IMR-90 (cell line): ENCODE results near the gene KLF7. TPM values are rescaled to one million over a fixed set of nuclear protein-coding genes. Genes with fewer than 3 reads are reported as not detected.

Source experiments
- ATAC-seq: fragments of 200-7000 bp; cut with Tn5 transposase; 2 replicates; pipeline ENCODE4 v1.9.1; 2020; ENCODE audit warnings: low read depth, mild to moderate bottlenecking, moderate library complexity
- BruUV-seq: library from RNA; stranded (reverse); fragments of 400-500 nt; replicated peaks from 2 replicates; lab custom pipeline; 2021; lab: Mats Ljungman, UMichigan
- CTCF ChIA-PET: fragments of 300-600 bp; formaldehyde crosslinking; extraction: SDS; loops from one replicate; lab custom pipeline; 2021; ENCODE audit warnings: antibody characterized with exemption; lab: Yijun Ruan, JAX
- POLR2A ChIA-PET: fragments of 300-600 bp; sonication (Branson Sonifier 250); formaldehyde crosslinking; loops from one replicate; lab custom pipeline; 2022; ENCODE audit warnings: antibody characterized with exemption; ENCODE audit not compliant: unreplicated experiment; lab: Charles Lee
- DNase-seq: peaks from one replicate; pipeline ENCODE4 v3.0.0; 2013
- H2AFZ ChIP-seq: replicated peaks from 2 replicates; pipeline ENCODE3; 2013; ENCODE audit warnings: low read length, mild to moderate bottlenecking; ENCODE audit not compliant: poor library complexity
- H2AK5ac ChIP-seq: 2 replicates; pipeline ENCODE4 v1.6.1; 2013; ENCODE audit warnings: low read depth, low read length, inconsistent platforms
- H2AK9ac ChIP-seq: replicated peaks from 2 replicates; pipeline ENCODE3; 2013; ENCODE audit warnings: mild to moderate bottlenecking, low read depth, low read length, moderate library complexity; ENCODE audit not compliant: poor library complexity
- H2BK120ac ChIP-seq: 2 replicates; pipeline ENCODE4 v1.6.1; 2013; ENCODE audit warnings: low read depth, low read length, inconsistent platforms
- H2BK15ac ChIP-seq: 3 replicates; pipeline ENCODE4 v1.6.1; 2013; ENCODE audit warnings: low read depth, low read length, inconsistent platforms
- H2BK20ac ChIP-seq: 2 replicates; pipeline ENCODE4 v1.6.1; 2013; ENCODE audit warnings: low read depth, mild to moderate bottlenecking, inconsistent platforms, low read length, moderate library complexity
- H2BK5ac ChIP-seq: 2 replicates; pipeline ENCODE4 v1.6.1; 2013; ENCODE audit warnings: mild to moderate bottlenecking, low read depth, low read length, inconsistent platforms; ENCODE audit not compliant: poor library complexity, severe bottlenecking
- H3K14ac ChIP-seq: replicated peaks from 2 replicates; pipeline ENCODE4 v1.6.1; 2013; ENCODE audit warnings: low read depth, low read length, inconsistent platforms
- H3K18ac ChIP-seq: 2 replicates; pipeline ENCODE4 v1.6.1; 2013; ENCODE audit warnings: low read depth, low read length, control low read depth
- H3K23ac ChIP-seq: 2 replicates; pipeline ENCODE4 v1.6.1; 2013; ENCODE audit warnings: low read depth, low read length, inconsistent platforms
- H3K27ac ChIP-seq: 2 replicates; pipeline ENCODE4 v1.5.1; 2013; ENCODE audit warnings: mild to moderate bottlenecking, control low read depth, low read length; ENCODE audit not compliant: insufficient read depth
- H3K27me3 ChIP-seq: 2 replicates; pipeline ENCODE4 v1.6.1; 2013; ENCODE audit warnings: low read length; ENCODE audit not compliant: control insufficient read depth, insufficient read depth
- H3K36me3 ChIP-seq: 2 replicates; pipeline ENCODE4 v1.6.1; 2013; ENCODE audit warnings: low read length, mixed read lengths; ENCODE audit not compliant: control insufficient read depth, insufficient read depth
- H3K4ac ChIP-seq: 2 replicates; pipeline ENCODE4 v1.6.1; 2013; ENCODE audit warnings: low read depth, low read length, inconsistent platforms
- H3K4me1 ChIP-seq: 2 replicates; pipeline ENCODE4 v1.6.1; 2013; ENCODE audit warnings: low read length, mixed read lengths; ENCODE audit not compliant: control insufficient read depth, insufficient read depth
- H3K4me2 ChIP-seq: 2 replicates; pipeline ENCODE4 v1.6.1; 2013; ENCODE audit warnings: low read depth, mild to moderate bottlenecking, control low read depth, low read length, moderate library complexity
- H3K4me3 ChIP-seq: 2 replicates; pipeline ENCODE4 v1.5.1; 2013; ENCODE audit warnings: low read depth, mild to moderate bottlenecking, control low read depth, low read length, moderate library complexity; ENCODE audit not compliant: insufficient read depth
- H3K56ac ChIP-seq: 2 replicates; pipeline ENCODE4 v1.6.1; 2013; ENCODE audit warnings: low read length, inconsistent platforms; ENCODE audit not compliant: insufficient read depth; ENCODE audit errors: extremely low read depth
- H3K79me1 ChIP-seq, 2 experiments: 2 replicates each; pipeline ENCODE4 v1.6.1; 2013; ENCODE audit warnings: low read length in 2 of 2, inconsistent platforms in 1 of 2, low read depth in 1 of 2
- H3K9ac ChIP-seq: 2 replicates; pipeline ENCODE4 v1.6.1; 2013; ENCODE audit warnings: low read depth, low read length, control low read depth
- H3K9me1 ChIP-seq: 2 replicates; pipeline ENCODE4 v1.6.1; 2013; ENCODE audit warnings: low read length, inconsistent platforms; ENCODE audit not compliant: insufficient read depth
- H3K9me3 ChIP-seq: 2 replicates; pipeline ENCODE4 v1.6.1; 2013; ENCODE audit warnings: low read length; ENCODE audit not compliant: control insufficient read depth, insufficient read depth
- H4K20me1 ChIP-seq: 2 replicates; pipeline ENCODE4 v1.6.1; 2013; ENCODE audit warnings: low read length, inconsistent platforms; ENCODE audit not compliant: insufficient read depth
- H4K5ac ChIP-seq: 2 replicates; pipeline ENCODE4 v1.6.1; 2013; ENCODE audit warnings: mild to moderate bottlenecking, low read depth, low read length, control low read depth
- H4K8ac ChIP-seq, 2 experiments: 2 replicates each; pipeline ENCODE4 v1.6.1; 2013; ENCODE audit warnings: low read depth in 2 of 2, low read length in 2 of 2, control low read depth in 1 of 2, inconsistent platforms in 1 of 2
- H4K91ac ChIP-seq: 2 replicates; pipeline ENCODE4 v1.6.1; 2013; ENCODE audit warnings: low read depth, low read length, inconsistent platforms; ENCODE audit not compliant: insufficient read depth
- BHLHE40 ChIP-seq: fragments of 150-350 bp; IDR thresholded peaks from 2 replicates; pipeline ENCODE4 v1.6.1; 2016; ENCODE audit warnings: mild to moderate bottlenecking, low read depth, low read length
- FOS ChIP-seq: fragments of 150-350 bp; IDR thresholded peaks from 2 replicates; pipeline ENCODE4 v1.6.1; 2016; ENCODE audit warnings: low read depth, low read length
- MAFK ChIP-seq: IDR thresholded peaks from 2 replicates; pipeline ENCODE4 v1.6.1; 2012; ENCODE audit warnings: low read depth, low read length, improper control_type of control experiment
- POLR2A ChIP-seq: IDR thresholded peaks from 2 replicates; pipeline ENCODE4 v1.6.1; 2012; ENCODE audit warnings: mild to moderate bottlenecking, low read depth, low read length
- RAD21 ChIP-seq: IDR thresholded peaks from 2 replicates; pipeline ENCODE4 v1.6.1; 2012; ENCODE audit warnings: low read length, improper control_type of control experiment
- WGBS, 2 experiments: methylation state at CpG; one replicate each; pipeline versions ENCODE4 v1.1.5 to v1.1.7; 2013; ENCODE audit warnings: missing lambda C conversion rate in 2 of 2; ENCODE audit not compliant: insufficient read length in 1 of 2; ENCODE audit errors: extremely low coverage in 2 of 2; 5-methylcytosine and 5-hydroxymethylcytosine counted together
- dilution Hi-C: fragments of 300-500 bp; cut with HindIII; formaldehyde crosslinking; loops from one replicate; pipeline ENCODE4 v1.14.3; 2018; ENCODE audit warnings: low sequenced_read_pairs; ENCODE audit not compliant: unreplicated experiment
- in situ Hi-C: fragments of 300-500 bp; cut with MboI; formaldehyde crosslinking; loops from 3 replicates; pipeline ENCODE4 v1.14.3; 2019; ENCODE audit warnings: low sequenced_read_pairs, inconsistent platforms, mixed read lengths
- intact Hi-C: fragments of 100-400 bp; cut with micrococcal nuclease; formaldehyde crosslinking; loops from 2 replicates; pipeline ENCODE4 v1.10.0; 2022
- polyA plus RNA-seq, 3 experiments: library from polyadenylated mRNA; depleted of rRNA; stranded (reverse); fragments of >200 nt; gene quantifications; 2 replicates each; pipeline ENCODE4 v1.2.3, GENCODE V29; 2012; ENCODE audit warnings: low replicate concordance in 1 of 3
- total RNA-seq: library from RNA; depleted of rRNA; stranded (reverse); fragments of >200 nt; gene quantifications from 2 replicates; pipeline ENCODE4 v1.2.3, GENCODE V29; 2012
- TF ChIP-seq, protein P1 (sequence below): fragments of 150-350 bp; IDR thresholded peaks from 2 replicates; pipeline ENCODE4 v1.6.1; 2016; ENCODE audit warnings: low read depth, mild to moderate bottlenecking, low read length, moderate library complexity, borderline replicate concordance
- TF ChIP-seq, protein P2 (sequence below): conservative IDR thresholded peaks from 2 replicates; pipeline ENCODE4 v1.5.1; 2012; ENCODE audit warnings: mild to moderate bottlenecking, low read depth, low read length, improper control_type of control experiment

KLF7 gene
- total and polyA plus RNA-seq, 2 of the 4 experiments (the other 2 are of a cell fraction) = 23.1 to 28.5 TPM

DNA sequence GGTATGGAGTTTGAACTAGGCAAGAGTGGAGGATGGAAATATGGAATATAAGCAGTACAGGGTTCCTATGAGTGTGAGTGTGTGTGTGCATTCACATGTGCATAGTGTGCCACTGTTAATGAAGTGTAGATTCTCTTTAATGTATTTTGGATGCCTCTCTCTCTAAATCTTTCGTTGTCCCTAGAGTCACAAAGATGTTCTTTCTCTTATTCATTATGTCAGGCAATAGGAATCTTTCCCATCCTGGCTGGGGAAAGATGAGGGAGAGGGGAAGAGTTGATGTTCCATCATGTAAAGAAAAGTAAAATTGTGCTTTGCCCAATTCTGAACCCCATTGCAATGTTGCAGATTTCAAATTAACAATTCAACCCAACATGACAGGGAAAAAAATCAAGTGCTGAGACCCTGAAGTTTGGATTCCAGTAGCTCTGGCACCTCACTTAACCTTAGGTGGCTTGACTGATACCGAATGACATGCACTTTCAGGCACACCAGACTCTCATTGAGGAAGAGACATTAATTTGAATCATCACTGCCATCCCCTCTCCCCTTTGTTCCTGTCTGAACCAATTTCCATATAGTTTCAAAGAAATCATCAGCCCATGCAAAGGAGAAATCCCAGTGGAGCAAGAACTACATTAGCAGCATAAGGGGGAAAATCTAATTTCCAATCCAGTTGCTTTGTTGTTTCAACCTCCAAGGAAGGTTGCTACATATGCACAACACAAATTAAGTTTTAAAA is 28.0 kb downstream of the KLF7 start:
- H3K4me2 ChIP-seq = no peak overlapping the region
- H2AFZ ChIP-seq = no peak overlapping the region
- no peak overlapping the region for H3K14ac ChIP-seq
- no CpG with 5 or more reads among the region's 2 CpGs for WGBS, 2 experiments
- H3K4me3 ChIP-seq = no peak overlapping the region
- H3K27me3 ChIP-seq = no peaks in the 10 kb centered on the region
- no peaks in the 10 kb centered on the region for H3K9me3 ChIP-seq
- dilution Hi-C loops (no loop called here), intact Hi-C loops (no loop called here), in situ Hi-C loops (no loop called here)
- H2BK15ac ChIP-seq = no peak overlapping the region
- H4K5ac ChIP-seq = no peak overlapping the region
- H2AK5ac ChIP-seq = no peak overlapping the region
- H3K36me3 ChIP-seq = peaks cover 4% of the 10 kb centered on the region; the same call in 1 of the 2 replicates
- H3K23ac ChIP-seq = 0 out of 2 replicates have a peak overlapping the region, but pooled peaks have one; percentile 3
- H3K18ac ChIP-seq = no peak overlapping the region
- no peak overlapping the region for H3K56ac ChIP-seq
- TF ChIP-seq RAD21 (no peak), FOS (no peak), POLR2A (no peak), BHLHE40 (no peak), MAFK (no peak)
- TF ChIP-seq, protein P1, sequence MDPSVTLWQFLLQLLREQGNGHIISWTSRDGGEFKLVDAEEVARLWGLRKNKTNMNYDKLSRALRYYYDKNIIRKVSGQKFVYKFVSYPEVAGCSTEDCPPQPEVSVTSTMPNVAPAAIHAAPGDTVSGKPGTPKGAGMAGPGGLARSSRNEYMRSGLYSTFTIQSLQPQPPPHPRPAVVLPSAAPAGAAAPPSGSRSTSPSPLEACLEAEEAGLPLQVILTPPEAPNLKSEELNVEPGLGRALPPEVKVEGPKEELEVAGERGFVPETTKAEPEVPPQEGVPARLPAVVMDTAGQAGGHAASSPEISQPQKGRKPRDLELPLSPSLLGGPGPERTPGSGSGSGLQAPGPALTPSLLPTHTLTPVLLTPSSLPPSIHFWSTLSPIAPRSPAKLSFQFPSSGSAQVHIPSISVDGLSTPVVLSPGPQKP = no peak
- TF ChIP-seq, protein P2, sequence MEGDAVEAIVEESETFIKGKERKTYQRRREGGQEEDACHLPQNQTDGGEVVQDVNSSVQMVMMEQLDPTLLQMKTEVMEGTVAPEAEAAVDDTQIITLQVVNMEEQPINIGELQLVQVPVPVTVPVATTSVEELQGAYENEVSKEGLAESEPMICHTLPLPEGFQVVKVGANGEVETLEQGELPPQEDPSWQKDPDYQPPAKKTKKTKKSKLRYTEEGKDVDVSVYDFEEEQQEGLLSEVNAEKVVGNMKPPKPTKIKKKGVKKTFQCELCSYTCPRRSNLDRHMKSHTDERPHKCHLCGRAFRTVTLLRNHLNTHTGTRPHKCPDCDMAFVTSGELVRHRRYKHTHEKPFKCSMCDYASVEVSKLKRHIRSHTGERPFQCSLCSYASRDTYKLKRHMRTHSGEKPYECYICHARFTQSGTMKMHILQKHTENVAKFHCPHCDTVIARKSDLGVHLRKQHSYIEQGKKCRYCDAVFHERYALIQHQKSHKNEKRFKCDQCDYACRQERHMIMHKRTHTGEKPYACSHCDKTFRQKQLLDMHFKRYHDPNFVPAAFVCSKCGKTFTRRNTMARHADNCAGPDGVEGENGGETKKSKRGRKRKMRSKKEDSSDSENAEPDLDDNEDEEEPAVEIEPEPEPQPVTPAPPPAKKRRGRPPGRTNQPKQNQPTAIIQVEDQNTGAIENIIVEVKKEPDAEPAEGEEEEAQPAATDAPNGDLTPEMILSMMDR = no peak
- ATAC-seq = no peak
- ChIA-PET POLR2A (no interaction called here), CTCF (no interaction called here)
- peaks cover 95% of the 10 kb centered on the region for H4K20me1 ChIP-seq
- H2BK20ac ChIP-seq = no peak overlapping the region
- H2AK9ac ChIP-seq = no peak overlapping the region
- no TSS peak for BruUV-seq
- peaks cover 14 to 90% of the 10 kb centered on the region in 2 experiments for H3K79me1 ChIP-seq
- H3K9me1 ChIP-seq = peaks cover 44% of the 10 kb centered on the region
- H4K91ac ChIP-seq = no peak overlapping the region
- H2BK5ac ChIP-seq = no peak overlapping the region
- H3K9ac ChIP-seq = no peak overlapping the region
- peaks cover 41% of the 10 kb centered on the region for H3K4me1 ChIP-seq
- H4K8ac ChIP-seq = no peak overlapping the region
- no peak overlapping the region for H2BK120ac ChIP-seq
- no peak overlapping the region for H3K4ac ChIP-seq
- no peak for DNase-seq
- H3K27ac ChIP-seq = no peak overlapping the region
